OCI-LY3 (cell line): Measurements from ENCODE around the gene PRKAA1.

Experiments
- H2AFZ ChIP-seq: fragments of 200-600, 300-600 bp; shearing (Covaris generic); 2 replicates; pipeline ENCODE4 v1.6.0; 2014; ENCODE audit warnings: antibody characterized with exemption, low read depth, low read length
- H3K27ac ChIP-seq: fragments of 200-600, 300-600 bp; sonication (generic); 2 replicates; pipeline ENCODE4 v1.5.1; 2014; ENCODE audit warnings: mild to moderate bottlenecking, low read length, moderate library complexity, mixed read lengths
- H3K27me3 ChIP-seq: fragments of 200-600, 300-600 bp; sonication (generic); 2 replicates; pipeline ENCODE4 v1.6.1; 2014; ENCODE audit warnings: low read depth, low read length, mixed read lengths
- H3K36me3 ChIP-seq: fragments of 200-600, 300-600 bp; sonication (generic); replicated peaks from 2 replicates; pipeline ENCODE3; 2014; ENCODE audit warnings: low read depth, low read length, mixed read lengths
- H3K4me1 ChIP-seq: fragments of 300-600, 200-600 bp; sonication (generic); 2 replicates; pipeline ENCODE4 v1.6.1; 2014; ENCODE audit warnings: low read length, mixed read lengths
- H3K4me2 ChIP-seq: fragments of 200-600, 300-600 bp; sonication (generic); 2 replicates; pipeline ENCODE4 v1.6.1; 2014; ENCODE audit warnings: low read length, mixed read lengths
- H3K4me3 ChIP-seq: fragments of 300-600, 200-600 bp; sonication (generic); 2 replicates; pipeline ENCODE4 v1.5.1; 2014; ENCODE audit warnings: antibody characterized with exemption, mild to moderate bottlenecking, low read length, moderate library complexity
- H3K79me2 ChIP-seq: fragments of 300-600, 200-600 bp; shearing (Covaris generic); 2 replicates; pipeline ENCODE4 v1.6.1; 2014; ENCODE audit warnings: mild to moderate bottlenecking, low read length, mixed read lengths
- H3K9ac ChIP-seq: fragments of 300-600, 200-600 bp; shearing (Covaris generic); 2 replicates; pipeline ENCODE4 v1.6.0; 2014; ENCODE audit warnings: mild to moderate bottlenecking, low read length, moderate library complexity
- H3K9me3 ChIP-seq: fragments of 200-600, 300-600 bp; shearing (Covaris generic); 2 replicates; pipeline ENCODE4 v1.6.1; 2014; ENCODE audit warnings: low read length, mixed read lengths; ENCODE audit not compliant: insufficient read depth
- H4K20me1 ChIP-seq: fragments of 200-600, 300-600 bp; sonication (generic); 2 replicates; pipeline ENCODE4 v1.6.1; 2016; ENCODE audit warnings: low read length, mixed read lengths; ENCODE audit not compliant: insufficient read depth
- EZH2phosphoT487 ChIP-seq: fragments of 200-600 bp; shearing (Covaris generic); IDR thresholded peaks from 2 replicates; pipeline ENCODE4 v1.6.1; 2018; ENCODE audit warnings: antibody characterized with exemption, mixed run types, low read depth
- TF ChIP-seq, protein P1 (sequence below): fragments of 200-600, 300-600 bp; sonication (generic); IDR thresholded peaks from 2 replicates; pipeline ENCODE4 v1.5.1; 2014; ENCODE audit warnings: antibody characterized with exemption, low read length, low read depth

PRKAA1 gene

DNA sequence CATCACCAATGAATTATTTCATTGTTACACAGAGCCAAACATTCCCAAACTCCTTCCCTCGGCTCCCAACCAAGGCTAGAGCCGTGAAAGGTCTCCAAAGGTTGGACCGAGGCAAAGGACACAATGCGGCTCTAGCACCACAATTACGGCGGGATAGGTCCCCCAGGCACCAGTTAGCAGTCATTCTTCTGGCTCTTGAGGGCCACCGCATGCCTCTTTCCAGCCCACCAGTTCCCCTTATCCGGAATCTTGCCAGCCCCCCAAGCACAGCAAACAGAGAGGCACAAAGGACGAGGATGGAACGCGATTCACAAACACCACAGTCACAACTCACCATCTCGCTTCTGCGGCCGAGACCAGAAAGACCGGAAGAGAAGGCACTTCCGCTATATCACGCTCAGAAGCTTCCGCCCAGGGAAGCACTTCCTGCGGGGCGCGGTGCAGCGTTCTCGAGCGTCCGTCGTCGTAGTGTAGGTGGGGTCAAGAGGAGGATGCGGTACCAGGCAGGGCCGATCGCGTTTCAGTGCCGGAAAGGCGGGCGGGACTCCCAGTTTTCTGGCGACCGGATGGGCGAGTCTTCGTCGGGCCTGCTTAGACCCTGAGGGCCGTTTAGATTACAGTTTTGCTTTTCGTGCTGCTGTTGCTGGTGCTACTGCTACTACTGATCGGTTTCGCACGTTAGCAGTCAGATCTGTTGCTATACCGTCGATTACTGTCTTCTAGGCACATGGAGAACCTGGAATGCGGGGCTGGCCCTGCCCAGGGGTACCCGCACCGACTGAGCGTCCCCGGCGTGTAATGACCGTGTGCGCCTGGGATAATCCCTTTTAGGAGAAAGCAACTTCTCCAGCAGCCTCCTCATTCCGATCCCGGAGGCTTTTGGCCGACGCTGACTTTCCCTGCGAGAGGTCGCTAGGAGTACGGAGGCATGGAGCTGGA is 36.9 kb upstream of the PRKAA1 start, which contains the start of gene RPL37:
Gene RPL37 (minus strand): TSS at position 374 of the 939 bp plus-strand sequence. CDS start 37 bp downstream, at position 337.
- peak within 1 kb of the TSS; percentile 91 for H3K4me2 ChIP-seq
- H3K4me3 ChIP-seq = peak within 1 kb of the TSS; percentile 98
- no peaks in the 10 kb centered on the region for H3K27me3 ChIP-seq
- peaks cover 25% of the 10 kb centered on the region for H3K4me1 ChIP-seq
- H4K20me1 ChIP-seq = peaks cover 41% of the 10 kb centered on the region
- H2AFZ ChIP-seq = peak within 1 kb of the TSS; percentile 66
- H3K36me3 ChIP-seq = peaks cover 42% of the 10 kb centered on the region
- H3K9me3 ChIP-seq = no peaks in the 10 kb centered on the region
- TF ChIP-seq, protein P1, sequence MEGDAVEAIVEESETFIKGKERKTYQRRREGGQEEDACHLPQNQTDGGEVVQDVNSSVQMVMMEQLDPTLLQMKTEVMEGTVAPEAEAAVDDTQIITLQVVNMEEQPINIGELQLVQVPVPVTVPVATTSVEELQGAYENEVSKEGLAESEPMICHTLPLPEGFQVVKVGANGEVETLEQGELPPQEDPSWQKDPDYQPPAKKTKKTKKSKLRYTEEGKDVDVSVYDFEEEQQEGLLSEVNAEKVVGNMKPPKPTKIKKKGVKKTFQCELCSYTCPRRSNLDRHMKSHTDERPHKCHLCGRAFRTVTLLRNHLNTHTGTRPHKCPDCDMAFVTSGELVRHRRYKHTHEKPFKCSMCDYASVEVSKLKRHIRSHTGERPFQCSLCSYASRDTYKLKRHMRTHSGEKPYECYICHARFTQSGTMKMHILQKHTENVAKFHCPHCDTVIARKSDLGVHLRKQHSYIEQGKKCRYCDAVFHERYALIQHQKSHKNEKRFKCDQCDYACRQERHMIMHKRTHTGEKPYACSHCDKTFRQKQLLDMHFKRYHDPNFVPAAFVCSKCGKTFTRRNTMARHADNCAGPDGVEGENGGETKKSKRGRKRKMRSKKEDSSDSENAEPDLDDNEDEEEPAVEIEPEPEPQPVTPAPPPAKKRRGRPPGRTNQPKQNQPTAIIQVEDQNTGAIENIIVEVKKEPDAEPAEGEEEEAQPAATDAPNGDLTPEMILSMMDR = no peak
- TF ChIP-seq EZH2phosphoT487 = no peak
- H3K9ac ChIP-seq = peak within 1 kb of the TSS; percentile 99
- peak within 1 kb of the TSS; percentile 77 for H3K27ac ChIP-seq
- H3K79me2 ChIP-seq = peaks cover 53% of the 10 kb centered on the region

DNA sequence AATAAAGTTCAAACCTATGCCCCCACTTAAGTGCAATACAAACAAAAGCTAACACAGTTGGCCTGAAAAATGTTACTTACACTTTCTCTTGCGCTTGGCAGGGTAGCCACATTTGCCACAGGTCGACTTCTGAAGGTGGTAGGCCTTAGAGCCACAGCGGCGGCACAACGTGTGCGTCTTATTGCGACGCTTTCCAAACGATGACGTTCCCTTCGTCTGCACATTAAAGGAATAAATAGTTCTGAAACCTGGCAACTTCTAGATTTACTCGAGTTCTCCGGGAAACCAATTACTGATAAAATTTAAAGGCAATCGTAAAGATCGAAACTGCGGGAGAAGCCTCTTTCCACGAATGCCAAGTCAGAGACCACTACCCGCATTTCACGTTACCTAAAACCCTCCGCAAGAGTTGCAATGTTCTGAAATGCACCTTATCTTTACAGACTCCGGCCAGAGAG is 36.2 kb upstream of the PRKAA1 start:
- peak overlapping the region; percentile 91 for H3K4me2 ChIP-seq
- no peaks in the 10 kb centered on the region for H3K9me3 ChIP-seq
- H3K27me3 ChIP-seq = no peaks in the 10 kb centered on the region
- H3K36me3 ChIP-seq = peaks cover 46% of the 10 kb centered on the region
- peak overlapping the region; percentile 99 for H3K9ac ChIP-seq
- H2AFZ ChIP-seq = no peak overlapping the region
- peak overlapping the region; percentile 77 for H3K27ac ChIP-seq
- peaks cover 25% of the 10 kb centered on the region for H3K4me1 ChIP-seq
- peak overlapping the region; percentile 98 for H3K4me3 ChIP-seq
- TF ChIP-seq, protein P1 = no peak
- TF ChIP-seq EZH2phosphoT487 = no peak
- H3K79me2 ChIP-seq = peaks cover 56% of the 10 kb centered on the region
- H4K20me1 ChIP-seq = peaks cover 45% of the 10 kb centered on the region

GRCh38 chr5:40833712-40834229 is 35.6 kb upstream of the PRKAA1 start:
- peak overlapping the region; percentile 98 for H3K4me3 ChIP-seq
- H3K4me2 ChIP-seq = peak overlapping the region; percentile 91
- peaks cover 52% of the 10 kb centered on the region for H3K36me3 ChIP-seq
- H3K9ac ChIP-seq = peak overlapping the region; percentile 99
- peak overlapping the region; percentile 77 for H3K27ac ChIP-seq
- no peaks in the 10 kb centered on the region for H3K9me3 ChIP-seq
- peaks cover 62% of the 10 kb centered on the region for H3K79me2 ChIP-seq
- H2AFZ ChIP-seq = no peak overlapping the region
- H3K4me1 ChIP-seq = peaks cover 25% of the 10 kb centered on the region
- H4K20me1 ChIP-seq = peaks cover 52% of the 10 kb centered on the region
- TF ChIP-seq, protein P1 = no peak
- TF ChIP-seq EZH2phosphoT487 = no peak
- no peaks in the 10 kb centered on the region for H3K27me3 ChIP-seq

GRCh38 chr5:40832345-40832744 is 34.2 kb upstream of the PRKAA1 start:
- Histone ChIP-seq H3K4me2 (peak overlapping the region; percentile 91), H3K79me2 (peaks cover 65% of the 10 kb centered on the region), H2AFZ (no peak overlapping the region), H3K36me3 (peaks cover 67% of the 10 kb centered on the region), H3K27ac (peak overlapping the region; percentile 77), H3K27me3 (no peaks in the 10 kb centered on the region), H4K20me1 (peaks cover 66% of the 10 kb centered on the region), H3K4me3 (peak overlapping the region; percentile 98; the same call in 1 of the 2 replicates), H3K4me1 (peaks cover 25% of the 10 kb centered on the region), H3K9me3 (no peaks in the 10 kb centered on the region), H3K9ac (no peak overlapping the region)
- no peak for TF ChIP-seq EZH2phosphoT487
- TF ChIP-seq, protein P1 = no peak
